COR-L47 (cell line): Measurements from ENCODE around the gene COG2.
"Not testable (repeated sequence)": the region's sequence is repeated elsewhere in the genome, so short reads cannot be mapped to it uniquely, and the experiment has no call there.

ENCODE experiments used
- DNase-seq: peaks from one replicate; lab custom pipeline; 2025; lab: John Stamatoyannopoulos, UW

COG2 gene

GRCh38 chr1:230626232-230626631, 16.0 kb upstream of the COG2 start:
- no peak for DNase-seq

GRCh38 chr1:230627767-230628166, 14.5 kb upstream of the COG2 start:
- no peak for DNase-seq

GRCh38 chr1:230629511-230629910, 12.8 kb upstream of the COG2 start:
- DNase-seq = no peak

- DNase-seq = no peak
Observed at GRCh38 chr1:230631477-230631876, 10.8 kb upstream of the COG2 start.

- DNase-seq = peak; percentile 44
Observed at GRCh38 chr1:230632273-230632873, 9.9 kb upstream of the COG2 start.

GRCh38 chr1:230633469-230633868, 8.8 kb upstream of the COG2 start:
- DNase-seq = no peak

GRCh38 chr1:230634384-230634783, 7.9 kb upstream of the COG2 start:
- no peak for DNase-seq

- no peak for DNase-seq
Observed at GRCh38 chr1:230636575-230637148, 5.6 kb upstream of the COG2 start.

- DNase-seq = no peak
Observed at GRCh38 chr1:230639714-230640209, 2.5 kb upstream of the COG2 start.

GRCh38 chr1:230641346-230641745, 935 bp upstream of the COG2 start:
- DNase-seq = no peak

GRCh38 chr1:230641900-230642262, 400 bp upstream of the COG2 start:
- no peak for DNase-seq

GRCh38 chr1:230643908-230644307, 1.6 kb downstream of the COG2 start:
- no peak for DNase-seq

- DNase-seq = no peak
Observed at GRCh38 chr1:230646710-230647302, 4.5 kb downstream of the COG2 start.

- no peak for DNase-seq
Observed at GRCh38 chr1:230647321-230647720, 5.0 kb downstream of the COG2 start.

GRCh38 chr1:230648114-230648513, 5.8 kb downstream of the COG2 start:
- DNase-seq = no peak

GRCh38 chr1:230650300-230650699, 8.0 kb downstream of the COG2 start:
- DNase-seq = no peak

- no peak for DNase-seq
Observed at GRCh38 chr1:230651235-230651634, 9.0 kb downstream of the COG2 start.

- not testable (repeated sequence) for DNase-seq
Observed at GRCh38 chr1:230656719-230657118, 14.4 kb downstream of the COG2 start.

GRCh38 chr1:230658103-230658502, 15.8 kb downstream of the COG2 start:
- not testable (repeated sequence) for DNase-seq

GRCh38 chr1:230658691-230659090, 16.4 kb downstream of the COG2 start:
- no peak for DNase-seq

GRCh38 chr1:230661976-230662375, 19.7 kb downstream of the COG2 start:
- no peak for DNase-seq

- DNase-seq = no peak
Observed at GRCh38 chr1:230668227-230668626, 25.9 kb downstream of the COG2 start.

GRCh38 chr1:230669543-230669942, 27.3 kb downstream of the COG2 start:
- DNase-seq = no peak

- DNase-seq = no peak
Observed at GRCh38 chr1:230674581-230674980, 32.3 kb downstream of the COG2 start.
